GM12878 (cell line): ENCODE results near the gene POLR1A. TPM values are rescaled to one million over a fixed set of nuclear protein-coding genes. Genes with fewer than 3 reads are reported as not detected.

Experiments used
- ATAC-seq: fragments of 200-7000 bp; cut with Tn5 transposase; 3 replicates; pipeline ENCODE4 v1.9.1; 2020; ENCODE audit warnings: mild to moderate bottlenecking, moderate library complexity
- BruUV-seq: library from RNA; stranded (reverse); fragments of 400-500 nt; replicated peaks from 2 replicates; lab custom pipeline; 2021; lab: Mats Ljungman, UMichigan
- CTCF ChIA-PET: fragments of 300-600 bp; sonication (Branson Sonifier 250); formaldehyde crosslinking; extraction: SDS; loops from one replicate; lab custom pipeline; 2021; ENCODE audit warnings: inconsistent platforms; lab: Yijun Ruan, JAX
- POLR2A ChIA-PET: fragments of 350-600 bp; formaldehyde crosslinking; extraction: SDS; loops from one replicate; lab custom pipeline; 2021; ENCODE audit warnings: inconsistent platforms; lab: Charles Lee
- RAD21 ChIA-PET: fragments of 300-600 bp; sonication (Branson Sonifier 250); formaldehyde crosslinking; loops from one replicate; lab custom pipeline; 2023; ENCODE audit warnings: antibody characterized with exemption; ENCODE audit not compliant: unreplicated experiment; lab: Charles Lee
- SMC1A ChIA-PET: fragments of 300-600 bp; sonication (Branson Sonifier 250); formaldehyde crosslinking; loops from one replicate; lab custom pipeline; 2023; ENCODE audit not compliant: unreplicated experiment, uncharacterized antibody; lab: Charles Lee
- DNase-seq: peaks from one replicate; pipeline ENCODE4 v3.0.0-alpha.2; 2011; ENCODE audit warnings: low read depth, low spot score
- FAIRE-seq: peaks from 3 replicates; lab custom pipeline; 2011; peaks lifted over from hg19 to GRCh38; lab: Jason Lieb, UNC
- H2AFZ ChIP-seq: 2 replicates; pipeline ENCODE4 v1.6.0; 2011; ENCODE audit warnings: low read depth, low read length, control low read depth; ENCODE audit not compliant: control insufficient read depth
- H3K27ac ChIP-seq: 2 replicates; pipeline ENCODE4 v1.5.1; 2011; ENCODE audit warnings: control low read depth; ENCODE audit not compliant: control insufficient read depth, insufficient read depth
- H3K27me3 ChIP-seq, 2 experiments: replicated peaks in 1 of 2; 2 replicates each; pipeline versions ENCODE4 v1.6.0 to v1.6.1; 2011; ENCODE audit warnings: low read length in 1 of 2; ENCODE audit not compliant: control insufficient read depth in 2 of 2, insufficient read depth in 2 of 2
- H3K36me3 ChIP-seq, 2 experiments: 2 replicates each; pipeline ENCODE4 v1.5.1; 2011; ENCODE audit warnings: low read length in 1 of 2; ENCODE audit not compliant: control insufficient read depth in 2 of 2, insufficient read depth in 2 of 2
- H3K4me1 ChIP-seq: 2 replicates; pipeline ENCODE4 v1.6.1; 2011; ENCODE audit warnings: mild to moderate bottlenecking, low read length, moderate library complexity, mixed read lengths; ENCODE audit not compliant: control insufficient read depth, insufficient read depth
- H3K4me2 ChIP-seq: 2 replicates; pipeline ENCODE4 v1.6.0; 2011; ENCODE audit warnings: control low read depth; ENCODE audit not compliant: control insufficient read depth, insufficient read depth
- H3K4me3 ChIP-seq: fragments of 200-600 bp; sonication (generic); 2 replicates; pipeline ENCODE4 v1.5.1; 2016
- H3K79me2 ChIP-seq: 2 replicates; pipeline ENCODE4 v1.6.0; 2011; ENCODE audit warnings: low read length; ENCODE audit not compliant: control insufficient read depth, insufficient read depth
- H3K9ac ChIP-seq: 2 replicates; pipeline ENCODE4 v1.8.0; 2011; ENCODE audit warnings: low read length, control low read depth, mixed read lengths; ENCODE audit not compliant: control insufficient read depth, insufficient read depth
- H3K9me3 ChIP-seq: replicated peaks from 3 replicates; pipeline ENCODE4 v1.5.1; 2011; ENCODE audit warnings: mild to moderate bottlenecking, low read length; ENCODE audit not compliant: control insufficient read depth, insufficient read depth
- H4K20me1 ChIP-seq: 2 replicates; pipeline ENCODE4 v1.6.0; 2011; ENCODE audit not compliant: control insufficient read depth, insufficient read depth
- BCL3 ChIP-seq: IDR thresholded peaks from 2 replicates; pipeline ENCODE4 v1.6.1; 2011; ENCODE audit warnings: borderline replicate concordance, low read depth, mild to moderate bottlenecking, moderate library complexity, low read length; ENCODE audit not compliant: insufficient read depth, poor library complexity, severe bottlenecking
- FOS ChIP-seq: IDR thresholded peaks from 3 replicates; pipeline ENCODE4 v1.6.1; 2011; ENCODE audit warnings: borderline replicate concordance; ENCODE audit not compliant: insufficient read length; ENCODE audit errors: extremely low read depth
- JUND ChIP-seq: IDR thresholded peaks from 2 replicates; pipeline ENCODE4 v1.6.1; 2012; ENCODE audit warnings: low read depth, mild to moderate bottlenecking, low read length, improper control_type of control experiment, moderate library complexity
- NR2F1 ChIP-seq: fragments of 450-650 bp; conservative IDR thresholded peaks from 2 replicates; pipeline ENCODE4 v1.6.1; 2017; ENCODE audit warnings: mild to moderate bottlenecking
- POLR2A ChIP-seq: IDR thresholded peaks from 2 replicates; pipeline ENCODE4 v1.6.1; 2011; ENCODE audit warnings: low read depth, mild to moderate bottlenecking, low read length
- SP1 ChIP-seq: IDR thresholded peaks from one replicate; pipeline ENCODE4 v1.6.1; 2011; ENCODE audit warnings: low read depth, low read length
- ZBED1 ChIP-seq: IDR thresholded peaks from 2 replicates; pipeline ENCODE4 v1.6.1; 2016; ENCODE audit warnings: borderline replicate concordance
- WGBS: methylation state at CpG from one replicate; pipeline ENCODE4 v1.1.6; 2016; ENCODE audit warnings: low lambda C conversion rate; ENCODE audit not compliant: insufficient replicate concordance, insufficient coverage; ENCODE audit errors: missing lambda C conversion rate; 5-methylcytosine and 5-hydroxymethylcytosine counted together
- in situ Hi-C: fragments of 300-500 bp; cut with MboI; formaldehyde crosslinking; loops from 9 replicates; pipeline ENCODE4 v1.14.3; 2018; ENCODE audit warnings: mixed read lengths
- intact Hi-C: fragments of 100-400 bp; cut with micrococcal nuclease; formaldehyde crosslinking; loops from one replicate; pipeline ENCODE4 v1.14.2; 2022; ENCODE audit not compliant: unreplicated experiment
- polyA plus RNA-seq, 11 experiments: library from polyadenylated mRNA; depleted of rRNA in 4 of 11; unstranded in 6 of 11; stranded (reverse) in 5 of 11; fragments of >200 nt; fragmentation: Nextera tagmentation in 4 of 11; fragmentation: Illumina TruSeq in 1 of 11; extraction: Ambion mirVana in 4 of 11; extraction: Trizol in 1 of 11; gene quantifications; 1 replicate in 1 of 11; 2 replicates in 10 of 11; pipeline versions ENCODE4 v1.2.1 to v1.2.3, GENCODE V29; 2011 to 2016; ENCODE audit warnings: inconsistent platforms in 2 of 11, missing spikeins in 2 of 11, low read depth in 1 of 11
- total RNA-seq, 4 experiments: library from RNA; depleted of rRNA in 3 of 4; stranded (reverse); fragments of >200 nt in 3 of 4; fragmentation: Illumina TruSeq in 1 of 4; extraction: Trizol in 1 of 4; gene quantifications; 2 replicates each; pipeline versions ENCODE4 v1.2.1 to v1.2.3, GENCODE V29; 2013 to 2021

Gene POLR1A
- total and polyA plus RNA-seq, 10 of the 15 experiments (the other 5 are each of a cell fraction or from before 2014, with no cell fraction given) = 2.1 to 53.9 (median 17.8) TPM

GRCh38 chr2:86075886-86076285, 29.8 kb downstream of the POLR1A start:
- no peak overlapping the region for H3K27ac ChIP-seq
- H3K36me3 ChIP-seq = peaks cover 25 to 32% of the 10 kb centered on the region in 2 experiments
- H2AFZ ChIP-seq = no peak overlapping the region
- WGBS = 100% methylated on average over 5 of the region's 5 CpGs
- POLR2A ChIA-PET = no interaction called here
- ATAC-seq (no peak), DNase-seq (no peak)
- H3K4me3 ChIP-seq = no peak overlapping the region
- no peak for TF ChIP-seq JUND
- TF ChIP-seq FOS = no peak
- TF ChIP-seq POLR2A = no peak
- TF ChIP-seq BCL3 = no peak
- no peak for TF ChIP-seq NR2F1
- no peak for TF ChIP-seq SP1
- TF ChIP-seq ZBED1 = no peak
- TF ChIP-seq, all 136 proteins: peak for 0
- no peak for FAIRE-seq
- Histone ChIP-seq H3K27me3 (no peaks in the 10 kb centered on the region), H3K9ac (no peak overlapping the region), H3K4me1 (peaks cover 19% of the 10 kb centered on the region), H3K79me2 (no peaks in the 10 kb centered on the region), H3K9me3 (no peaks in the 10 kb centered on the region; the same call in 2 of the 3 replicates), H3K4me2 (no peak overlapping the region), H4K20me1 (no peaks in the 10 kb centered on the region)
- CTCF ChIA-PET = interaction anchor here (5.4 to 12.2 kb wide), 3 partner anchors 39 to 252 kb away, joined by 75 to 458 read pairs (median 154); partner anchors contain the start of gene ST3GAL5
- in situ Hi-C loops (loop anchor here (5.0 to 10.0 kb wide), 3 partner anchors 51 to 341 kb away; no protein-coding TSS in a partner anchor), intact Hi-C loops (no loop called here)
- RAD21 ChIA-PET = interaction anchor here (1.1 to 5.2 kb wide), 3 partner anchors 187 to 248 kb away, joined by 3 to 214 read pairs (median 5); partner anchors contain the start of gene ST3GAL5
- no TSS peak for BruUV-seq
- SMC1A ChIA-PET = interaction anchor here (2.8 to 9.1 kb wide), 4 partner anchors 40 to 247 kb away, joined by 8 to 286 read pairs (median 80); partner anchors contain the start of gene ST3GAL5
